HG03064 (cell line): Measurements from ENCODE around the gene BARX2.

ENCODE experiments used
- ATAC-seq: cut with Tn5 transposase; IDR thresholded peaks from one replicate; pipeline ENCODE4 v1.9.1; 2021; ENCODE audit warnings: low read depth; ENCODE audit not compliant: unreplicated experiment

Gene BARX2

DNA sequence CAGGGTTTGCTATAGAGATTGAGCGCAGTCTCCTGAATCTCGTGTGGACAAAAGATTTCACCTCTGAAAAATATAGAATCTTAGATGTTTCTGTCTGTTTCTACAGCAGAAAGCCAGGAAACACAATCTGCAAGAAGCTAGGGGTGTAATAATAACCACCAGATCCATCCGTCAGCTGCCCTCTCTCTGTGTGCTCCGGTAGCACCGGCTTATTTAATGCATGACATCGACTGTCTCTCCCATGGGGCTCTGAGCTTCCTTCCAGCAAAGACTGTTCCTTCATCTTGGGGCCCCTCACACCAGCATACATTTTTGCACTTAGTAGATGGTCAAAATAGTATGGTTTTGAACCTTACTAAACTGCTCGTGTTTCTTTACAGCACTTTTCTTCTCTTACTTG, 20.2 kb downstream of the BARX2 start:
- no peak for ATAC-seq

DNA sequence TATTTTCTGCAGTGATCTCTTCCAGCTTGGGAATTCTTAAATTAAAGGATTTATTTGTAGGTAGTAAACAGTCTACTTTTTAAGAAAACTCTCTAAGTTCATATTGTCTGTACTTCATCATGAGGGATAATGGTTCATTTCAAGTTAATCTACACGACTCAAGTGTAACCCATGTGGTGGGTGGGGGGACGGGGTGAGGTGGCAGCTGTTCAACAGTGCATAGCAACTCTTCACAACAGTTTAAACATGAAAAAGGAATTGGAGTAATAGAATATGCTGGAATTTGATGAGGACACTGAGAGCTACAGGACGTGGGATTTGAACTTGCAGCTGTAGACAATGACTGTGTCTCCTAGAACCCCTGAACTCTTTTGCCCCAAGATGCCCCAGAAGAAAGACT, 20.8 kb downstream of the BARX2 start:
- no peak for ATAC-seq

DNA sequence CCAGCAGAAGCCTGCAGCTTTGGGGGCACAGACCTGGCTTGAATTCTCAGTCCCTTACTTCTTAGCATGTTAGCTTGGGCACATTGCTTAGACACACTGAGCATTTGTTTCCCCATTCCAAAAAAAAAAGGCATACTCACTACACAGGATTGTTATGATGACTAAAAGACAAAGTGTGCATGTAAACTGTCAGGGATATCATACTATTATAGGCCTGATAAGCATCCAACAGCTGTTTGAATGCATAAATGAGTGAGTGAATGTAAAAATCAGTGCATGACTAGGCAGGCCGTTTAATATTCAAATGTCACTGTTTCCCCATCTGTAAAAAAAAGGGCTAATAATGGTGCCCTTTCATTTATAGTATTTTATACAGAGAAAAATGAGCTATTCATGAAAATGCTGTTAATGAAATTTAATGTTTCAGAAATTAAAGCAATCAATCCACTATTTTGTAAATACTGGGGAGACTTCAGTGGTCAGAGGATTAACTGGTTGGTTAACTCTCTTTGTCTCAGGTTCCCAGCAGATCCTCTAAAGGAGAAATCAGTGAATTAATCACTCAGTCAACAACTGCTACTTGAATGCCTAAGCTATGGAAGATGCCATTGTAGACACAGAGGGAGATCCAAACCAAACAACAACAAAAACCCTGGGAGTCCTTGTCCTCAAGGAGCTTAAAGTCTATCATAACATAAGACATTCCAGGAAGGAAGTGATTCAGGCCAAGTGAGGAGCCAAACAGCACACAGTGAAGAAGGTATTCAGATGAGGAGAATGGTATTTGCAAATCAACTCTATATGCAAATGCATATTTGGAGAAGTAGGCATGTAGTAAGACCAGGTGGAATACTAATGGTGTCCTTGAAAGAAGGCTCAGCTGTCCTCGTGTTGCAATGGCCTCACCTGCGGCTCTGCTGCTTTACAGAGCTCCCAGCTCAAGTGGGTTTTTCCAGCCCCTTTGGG, 26.8 kb downstream of the BARX2 start:
- ATAC-seq = no peak

DNA sequence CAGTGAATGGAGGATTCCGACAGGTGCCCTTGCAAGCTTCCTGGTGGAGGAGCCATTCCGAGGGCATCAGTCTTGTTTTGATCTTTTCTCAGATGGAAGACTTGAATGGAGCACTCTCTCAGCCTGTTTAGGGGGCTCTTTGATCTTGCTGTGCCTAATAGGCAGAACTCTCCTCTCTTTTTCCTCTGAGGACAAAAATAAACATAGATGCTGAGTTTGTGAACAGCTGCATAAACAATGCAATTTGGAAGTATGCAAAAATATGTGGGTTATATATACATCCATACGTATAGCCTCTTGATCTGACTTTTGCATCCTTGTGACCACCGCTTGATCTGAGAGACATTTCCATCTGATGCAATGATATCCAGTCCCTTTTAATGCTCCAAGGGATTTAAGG, 29.1 kb downstream of the BARX2 start:
- ATAC-seq = no peak

DNA sequence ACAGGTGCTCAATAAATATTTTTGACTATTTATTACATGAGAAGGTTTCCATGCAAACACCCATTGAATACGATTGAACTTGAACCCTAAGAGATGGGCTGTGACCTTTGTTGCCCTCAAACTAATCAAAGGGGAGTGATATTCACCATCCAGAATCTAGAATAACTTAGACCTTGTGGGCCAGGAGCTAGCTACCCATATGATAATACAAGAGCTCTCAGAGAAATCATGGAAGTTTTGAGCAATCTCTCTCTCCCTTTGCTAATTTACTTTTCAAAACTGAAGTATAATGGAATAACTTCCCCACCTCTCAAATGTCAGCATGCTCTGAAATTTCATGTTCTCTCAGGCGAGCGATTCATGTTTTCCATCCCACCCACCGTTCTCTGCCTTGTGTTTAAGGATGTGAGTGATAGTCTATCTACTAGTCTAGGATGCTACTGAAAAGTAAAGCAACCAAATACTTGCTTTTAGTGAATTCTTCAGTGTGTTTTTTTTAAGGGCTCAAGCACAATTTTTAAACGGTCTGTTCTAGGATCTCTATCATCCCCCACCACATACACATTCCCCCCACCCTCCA, 33.3 kb downstream of the BARX2 start:
- no peak for ATAC-seq

DNA sequence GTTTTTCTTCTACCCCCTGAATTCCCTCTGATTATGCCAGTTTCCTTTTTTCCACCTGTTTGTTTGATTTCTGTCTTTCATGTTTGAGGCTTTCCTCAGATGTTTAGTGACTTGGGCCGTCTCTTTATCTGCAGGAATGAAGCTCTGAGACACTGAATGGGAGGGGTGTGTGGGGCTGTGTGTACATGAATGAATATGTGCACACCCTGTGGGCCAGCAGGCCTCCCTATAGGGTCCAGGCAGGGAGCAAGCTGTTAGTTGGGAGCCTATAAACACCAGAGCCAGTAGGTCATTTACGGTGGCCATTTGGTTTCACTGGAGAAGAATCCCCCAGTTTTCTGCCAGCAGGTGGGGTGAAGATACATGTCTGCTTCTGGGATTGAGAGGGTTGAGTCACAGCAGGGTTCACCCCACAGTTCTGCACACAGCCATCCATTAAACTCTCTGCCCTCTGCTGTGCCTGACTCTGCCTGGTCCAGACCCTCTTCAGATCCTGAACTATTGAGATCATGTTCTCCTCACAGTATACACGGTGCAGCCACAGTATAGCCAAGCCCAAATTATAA, 34.8 kb downstream of the BARX2 start:
- ATAC-seq = no peak

DNA sequence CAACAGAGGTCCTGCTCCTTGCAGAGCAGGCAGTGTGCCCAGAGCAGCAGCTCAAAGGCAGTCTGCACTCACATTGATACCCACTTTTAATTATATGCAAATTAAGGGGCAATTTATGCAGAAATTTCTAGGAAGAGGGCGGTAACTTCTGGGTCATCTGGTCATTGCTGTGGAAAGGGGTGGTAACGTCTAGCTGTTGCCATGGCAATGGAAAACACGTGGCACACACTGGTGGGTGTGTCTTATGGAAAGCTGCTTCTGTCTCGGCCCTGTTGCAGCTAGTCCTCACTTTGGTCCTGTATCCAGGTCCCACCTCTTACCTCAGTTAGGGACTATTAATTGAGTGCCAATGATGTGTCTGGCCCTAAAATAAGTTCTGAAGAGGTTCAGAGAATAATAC, 36.8 kb downstream of the BARX2 start:
- ATAC-seq = no peak

DNA sequence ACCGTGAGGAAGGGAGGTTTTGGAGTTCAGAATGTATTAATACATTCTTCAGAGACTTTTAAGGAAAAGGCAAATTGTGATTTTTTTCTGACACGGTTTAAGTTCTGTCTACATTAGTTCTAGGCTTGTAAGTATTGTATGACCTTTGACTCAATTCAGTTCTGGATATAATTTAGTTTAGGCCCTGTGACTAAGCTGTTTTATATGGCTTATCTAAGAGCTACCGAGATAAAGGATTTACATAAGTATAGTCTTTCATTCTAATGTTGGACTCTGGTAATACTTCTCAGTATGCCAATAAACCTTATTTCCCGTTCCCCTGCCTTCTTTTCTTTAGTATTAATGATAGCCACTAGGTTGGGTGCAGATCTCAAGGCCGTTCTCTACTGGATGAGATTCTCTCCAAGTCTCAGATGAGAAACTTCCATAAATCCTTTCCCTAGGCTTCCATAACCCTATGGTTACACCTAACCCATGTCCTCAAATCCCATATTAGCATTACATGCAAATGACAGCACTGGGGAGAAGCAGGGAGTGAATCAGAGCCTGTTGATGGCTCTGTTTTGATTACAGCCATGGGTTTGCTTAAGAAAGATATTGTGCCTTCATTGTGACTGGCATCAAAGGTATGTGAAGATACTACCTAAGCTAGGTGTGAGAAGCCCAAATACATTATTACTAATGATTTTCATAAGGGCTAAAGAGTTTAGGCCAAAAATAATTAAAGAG, 38.7 kb downstream of the BARX2 start:
- ATAC-seq = no peak

DNA sequence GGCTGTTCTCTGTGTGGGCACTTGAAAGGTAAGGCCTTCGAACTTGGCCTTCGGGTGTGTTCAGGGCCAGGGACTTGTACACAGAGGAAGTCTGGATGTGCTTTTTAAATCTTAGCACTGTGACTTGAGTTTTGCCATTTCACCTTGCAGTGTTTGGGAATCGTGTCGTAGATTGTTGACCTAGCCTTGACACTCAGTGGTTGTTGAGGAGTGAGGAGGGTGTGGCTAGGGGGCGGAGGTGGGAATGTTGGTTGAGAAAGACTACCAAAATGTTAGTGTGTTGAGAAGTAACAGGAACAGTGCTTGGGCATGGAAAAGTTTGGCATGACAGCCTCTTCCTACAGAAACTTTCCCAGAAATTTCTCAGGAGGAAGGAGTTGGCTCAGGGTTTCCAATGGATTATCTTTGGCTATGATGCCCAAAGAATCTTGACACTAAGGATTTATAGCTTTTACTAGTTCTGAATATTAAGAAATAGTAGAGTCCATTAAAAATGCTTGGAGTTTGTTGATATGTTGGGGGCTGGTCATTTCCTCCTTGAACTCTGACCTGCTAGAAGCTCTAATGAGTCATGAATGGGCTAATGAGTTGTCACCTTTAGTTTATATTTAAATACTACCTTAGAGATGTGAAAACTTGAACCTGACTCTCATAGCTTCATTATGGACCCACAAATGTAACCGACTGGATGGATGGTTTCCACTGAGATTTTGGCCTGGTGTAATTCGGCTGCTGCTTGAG, 40.6 kb downstream of the BARX2 start:
- no peak for ATAC-seq

DNA sequence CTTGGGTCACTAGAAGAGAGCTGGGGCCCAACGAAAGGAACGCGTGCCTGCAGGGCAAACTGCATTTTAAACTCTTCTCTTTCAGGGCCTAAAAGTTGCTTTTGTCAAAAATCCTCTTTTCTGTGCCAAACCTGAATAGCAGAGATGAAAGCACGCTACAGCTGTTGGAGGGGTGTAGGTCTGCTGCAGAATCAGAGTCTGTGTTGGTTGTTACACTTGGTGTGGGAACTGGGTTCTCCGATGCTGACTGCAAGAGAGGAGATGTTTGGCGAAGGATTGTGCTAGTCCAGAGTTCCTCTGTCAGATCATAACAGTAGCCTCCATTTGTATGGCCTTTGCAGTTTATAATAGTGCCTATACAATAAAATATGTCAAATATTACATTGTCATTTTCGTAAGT, 41.8 kb downstream of the BARX2 start:
- ATAC-seq = no peak

DNA sequence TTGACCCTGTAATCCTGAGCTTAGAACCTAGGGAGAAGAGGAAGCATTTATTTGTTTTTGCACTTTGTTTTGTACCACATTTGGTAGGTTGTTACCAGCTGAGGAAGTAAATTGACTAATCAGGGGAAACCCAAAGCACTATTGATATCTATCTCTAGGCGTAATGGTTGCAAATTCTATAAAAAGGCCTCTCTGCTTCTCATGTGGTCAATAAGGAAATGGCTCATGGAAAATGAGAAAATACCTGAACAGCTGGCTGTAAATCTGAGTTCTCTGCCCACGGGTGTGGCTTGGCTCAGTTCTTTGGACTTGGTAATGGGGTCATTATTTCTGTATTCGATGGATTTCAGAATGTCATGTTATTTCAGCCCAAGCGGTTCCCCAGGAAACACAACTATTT, 42.4 kb downstream of the BARX2 start:
- no peak for ATAC-seq

DNA sequence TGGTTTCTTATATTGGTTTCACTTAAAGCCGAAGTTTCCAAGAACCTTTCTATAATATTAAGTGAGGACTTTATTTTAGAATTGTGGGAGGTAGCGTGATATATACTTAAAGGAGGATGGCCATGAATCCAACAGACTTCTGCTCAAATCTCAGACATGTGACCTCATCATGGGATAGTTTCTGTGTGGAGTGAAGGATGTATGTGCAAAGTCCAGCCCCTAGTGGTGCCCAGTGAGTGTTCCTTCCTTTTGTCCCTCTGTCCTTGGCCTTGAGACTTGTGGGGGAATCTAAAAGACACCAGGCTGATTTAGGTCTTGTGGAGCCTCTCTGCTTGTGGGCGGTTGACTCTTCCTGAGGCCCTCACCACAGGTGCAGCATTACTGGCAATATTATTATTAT, 43.7 kb downstream of the BARX2 start:
- ATAC-seq = no peak

DNA sequence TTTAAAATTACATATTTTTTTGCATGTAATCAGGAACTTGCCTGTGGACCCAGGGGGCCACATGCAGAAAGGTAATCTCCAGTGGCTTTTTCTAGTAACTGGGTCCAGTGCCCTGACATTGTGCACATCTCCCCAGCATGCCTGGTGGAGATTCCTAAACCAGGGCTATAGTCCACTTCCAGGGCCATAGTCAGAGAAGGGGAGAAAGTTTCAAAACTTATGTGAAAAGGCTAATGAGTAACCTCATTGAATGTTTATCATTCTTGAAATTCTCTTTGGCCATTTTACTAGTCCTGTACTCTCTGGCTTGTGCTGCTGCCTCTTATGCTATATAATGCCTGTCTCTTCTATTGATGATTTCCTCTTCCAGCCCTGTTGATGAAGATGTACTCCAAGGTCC, 47.8 kb downstream of the BARX2 start:
- ATAC-seq = no peak

DNA sequence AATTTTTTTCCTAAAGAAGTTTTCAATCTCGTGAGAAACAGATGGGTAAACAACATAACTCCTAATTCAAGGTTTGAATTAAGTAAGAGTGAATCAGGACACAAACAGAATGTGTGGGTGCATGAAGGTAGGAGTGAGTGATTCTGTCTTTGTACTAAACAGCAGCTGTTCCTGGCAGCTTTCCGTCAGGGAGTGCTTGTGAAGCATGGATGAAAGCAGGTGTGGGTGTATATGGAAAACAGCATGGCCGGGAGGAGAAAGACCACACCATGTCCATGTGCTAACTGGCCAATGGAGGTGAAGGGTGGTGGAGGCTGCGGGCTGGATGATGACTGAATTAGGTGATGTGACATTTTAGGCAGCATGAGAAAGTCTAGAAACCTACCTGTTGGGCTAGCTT, 49.6 kb downstream of the BARX2 start:
- ATAC-seq = no peak

DNA sequence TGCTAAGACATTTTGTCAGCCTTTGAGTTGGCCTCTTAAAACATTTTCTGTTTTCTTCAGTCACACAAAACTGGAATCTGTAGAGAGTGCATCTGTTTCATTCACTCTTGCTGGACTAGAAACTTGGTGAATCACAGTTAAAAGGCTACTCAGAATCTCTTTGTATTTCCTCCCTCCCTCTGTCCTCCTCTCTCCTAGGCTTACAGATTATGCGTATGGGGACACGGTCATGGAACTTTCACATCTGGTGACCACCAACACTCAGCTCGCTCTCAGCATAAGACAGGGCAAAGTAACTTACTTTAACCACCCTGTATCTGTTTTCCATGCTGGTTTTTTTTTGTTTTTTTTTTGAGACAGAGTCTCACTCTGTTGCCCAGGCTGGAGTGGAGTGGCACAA, 50.4 kb downstream of the BARX2 start:
- no peak for ATAC-seq

DNA sequence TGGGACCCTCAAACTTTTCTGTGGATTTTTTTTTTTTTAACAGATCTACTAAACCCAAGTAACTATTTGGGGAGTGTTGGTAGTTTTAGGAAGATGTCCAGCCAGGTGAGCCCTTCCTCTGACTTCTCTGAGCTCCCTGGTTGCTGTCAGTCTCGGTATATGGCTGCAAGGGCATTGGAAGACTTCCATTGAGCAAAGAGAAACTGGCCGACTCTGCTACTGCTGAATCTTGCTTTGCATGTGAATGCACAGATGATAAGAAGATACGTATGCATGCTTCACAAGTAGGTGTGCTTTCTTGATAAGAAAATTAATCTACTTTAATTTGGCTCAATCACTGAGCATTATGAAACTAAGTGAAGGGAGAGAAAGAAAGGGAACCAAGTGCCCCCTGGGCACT, 51.1 kb downstream of the BARX2 start:
- no peak for ATAC-seq

DNA sequence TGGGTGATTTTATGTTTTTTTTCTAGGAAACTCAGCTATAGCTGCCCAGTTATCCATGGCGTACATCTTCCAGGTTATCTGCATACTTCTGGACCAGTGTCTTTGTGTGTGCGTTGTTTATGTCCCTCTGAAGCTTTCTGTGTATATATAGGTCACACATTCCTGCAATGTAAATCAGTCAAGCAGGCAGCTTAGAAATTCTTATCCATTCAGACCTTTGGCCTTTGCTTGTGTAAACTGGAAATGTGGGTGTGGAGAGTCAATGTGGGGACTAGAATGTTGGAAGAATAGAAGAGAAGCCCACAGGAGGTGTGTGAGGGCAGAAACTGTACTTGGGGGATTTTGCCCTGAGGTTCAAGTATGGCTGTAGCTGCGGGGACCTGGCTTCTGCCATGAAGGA, 51.7 kb downstream of the BARX2 start:
- ATAC-seq = no peak

DNA sequence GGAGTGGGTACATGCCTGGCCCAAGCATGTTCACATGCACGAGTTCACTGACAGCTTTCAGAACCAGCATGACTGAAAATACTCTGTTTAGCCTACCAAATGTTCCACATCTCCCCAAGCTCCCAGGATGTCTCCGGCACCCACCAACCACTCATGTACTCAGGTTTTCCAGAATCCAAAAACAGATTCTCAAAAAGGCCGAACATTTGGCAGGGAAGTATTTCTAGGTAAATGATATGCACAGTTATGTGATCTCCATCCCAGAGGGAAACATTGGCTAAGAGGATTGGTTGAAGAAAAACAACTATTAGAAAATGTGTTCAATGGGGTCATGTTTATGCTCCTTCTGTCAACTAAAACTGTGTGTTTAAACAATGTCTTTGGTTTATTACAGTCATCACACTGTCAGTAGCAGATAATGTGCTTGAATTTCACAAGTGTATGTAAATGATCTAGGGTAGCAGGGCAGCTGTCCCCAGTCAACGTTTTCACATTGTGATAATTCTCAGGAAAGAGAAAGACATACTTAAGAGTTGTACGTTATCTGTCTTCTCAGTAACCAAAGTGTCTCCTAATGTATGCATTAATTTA, 52.3 kb downstream of the BARX2 start:
- no peak for ATAC-seq

DNA sequence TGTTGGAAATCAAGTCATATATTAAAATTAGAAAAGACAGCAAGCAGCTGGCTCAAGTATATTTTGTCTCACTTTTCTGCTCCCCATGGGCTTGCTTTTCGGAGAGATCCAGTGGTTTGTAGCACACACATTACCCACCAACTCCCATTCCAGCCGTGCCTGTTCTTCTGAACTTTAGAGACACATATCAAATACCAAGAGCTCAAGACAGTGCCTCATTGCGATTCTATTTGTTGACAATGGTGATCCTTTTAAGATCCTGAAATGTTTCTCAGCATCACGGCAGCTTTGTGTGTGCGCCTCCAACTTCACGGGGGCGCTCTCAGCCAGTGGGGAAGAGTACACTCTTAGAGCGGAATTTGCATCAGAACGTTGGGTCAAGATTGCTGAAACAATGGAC, 52.9 kb downstream of the BARX2 start:
- ATAC-seq = no peak
